GM21526 (cell line): Measurements from ENCODE around the gene GDF15.
"Not testable (repeated sequence)": the region's sequence is repeated elsewhere in the genome, so short reads cannot be mapped to it uniquely, and the experiment has no call there.

Experiments used
- ATAC-seq: cut with Tn5 transposase; IDR thresholded peaks from one replicate; pipeline ENCODE4 v1.9.1; 2021; ENCODE audit warnings: moderate library complexity; ENCODE audit not compliant: unreplicated experiment, low FRiP score

GDF15 gene, protein sequence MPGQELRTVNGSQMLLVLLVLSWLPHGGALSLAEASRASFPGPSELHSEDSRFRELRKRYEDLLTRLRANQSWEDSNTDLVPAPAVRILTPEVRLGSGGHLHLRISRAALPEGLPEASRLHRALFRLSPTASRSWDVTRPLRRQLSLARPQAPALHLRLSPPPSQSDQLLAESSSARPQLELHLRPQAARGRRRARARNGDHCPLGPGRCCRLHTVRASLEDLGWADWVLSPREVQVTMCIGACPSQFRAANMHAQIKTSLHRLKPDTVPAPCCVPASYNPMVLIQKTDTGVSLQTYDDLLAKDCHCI

DNA sequence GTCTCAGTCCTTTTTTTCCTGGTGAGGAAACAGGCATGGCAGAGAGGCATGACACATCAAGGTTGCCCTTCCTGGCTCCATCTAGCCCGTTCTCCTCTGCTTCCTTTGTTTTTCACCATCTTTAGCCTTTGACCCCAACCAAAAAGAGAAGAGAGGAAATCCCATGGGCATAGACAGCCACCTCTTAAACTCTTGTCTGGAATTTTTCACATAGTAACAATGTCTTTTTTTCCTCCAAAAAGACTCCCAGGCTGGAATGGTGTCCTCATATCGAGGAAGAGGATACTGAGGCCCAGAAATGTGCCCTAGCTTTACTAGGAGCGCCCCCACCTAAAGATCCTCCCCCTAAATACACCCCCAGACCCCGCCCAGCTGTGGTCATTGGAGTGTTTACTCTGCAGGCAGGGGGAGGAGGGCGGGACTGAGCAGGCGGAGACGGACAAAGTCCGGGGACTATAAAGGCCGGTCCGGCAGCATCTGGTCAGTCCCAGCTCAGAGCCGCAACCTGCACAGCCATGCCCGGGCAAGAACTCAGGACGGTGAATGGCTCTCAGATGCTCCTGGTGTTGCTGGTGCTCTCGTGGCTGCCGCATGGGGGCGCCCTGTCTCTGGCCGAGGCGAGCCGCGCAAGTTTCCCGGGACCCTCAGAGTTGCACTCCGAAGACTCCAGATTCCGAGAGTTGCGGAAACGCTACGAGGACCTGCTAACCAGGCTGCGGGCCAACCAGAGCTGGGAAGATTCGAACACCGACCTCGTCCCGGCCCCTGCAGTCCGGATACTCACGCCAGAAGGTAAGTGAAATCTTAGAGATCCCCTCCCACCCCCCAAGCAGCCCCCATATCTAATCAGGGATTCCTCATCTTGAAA is at the start of gene GDF15:
TSS of gene GDF15 (plus strand) at position 484 of the 868 bp plus-strand sequence. CDS start at position 516, 32 bp downstream.
- ATAC-seq, result no peak

DNA sequence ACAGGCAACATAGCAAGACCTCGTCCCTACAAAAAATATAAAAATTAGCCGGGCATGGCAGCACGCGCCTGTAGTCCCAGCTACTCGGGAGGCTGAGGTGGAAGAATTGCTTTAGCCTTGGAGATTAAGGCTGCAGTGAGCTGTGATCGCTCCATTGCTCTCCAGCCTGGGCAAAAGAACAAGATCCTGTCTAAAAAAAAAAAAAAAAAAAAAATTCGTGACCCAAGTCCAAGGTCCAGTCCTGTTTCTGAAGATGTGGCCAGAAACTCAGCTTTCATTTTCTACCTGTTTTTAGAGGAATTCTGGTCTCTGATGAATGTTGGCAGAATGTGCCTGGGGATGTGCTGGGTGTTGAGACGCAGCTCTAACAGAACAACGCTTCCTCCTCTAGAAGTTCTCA is 47.4 kb upstream of the GDF15 start:
- no peak for ATAC-seq

DNA sequence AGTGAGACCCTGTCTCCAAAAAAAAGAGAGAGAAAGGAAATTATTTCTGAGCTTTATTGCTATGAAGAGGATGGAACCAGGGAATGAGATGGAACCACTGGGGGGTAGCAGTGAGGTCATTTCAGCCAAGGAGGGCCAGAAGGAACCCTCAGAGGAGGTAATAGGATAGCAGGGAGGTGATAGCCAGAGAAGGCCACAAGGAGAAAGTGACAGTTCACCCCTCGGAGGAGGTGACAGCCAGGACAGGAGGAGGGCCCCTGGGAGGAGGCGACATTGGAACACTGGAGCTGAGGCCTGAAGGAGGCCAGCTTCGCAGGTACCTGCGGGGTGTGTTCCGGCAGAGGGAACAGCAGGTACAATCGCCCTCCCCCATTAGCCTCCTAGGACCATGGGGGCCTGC is 46.2 kb upstream of the GDF15 start:
- ATAC-seq, result no peak

DNA sequence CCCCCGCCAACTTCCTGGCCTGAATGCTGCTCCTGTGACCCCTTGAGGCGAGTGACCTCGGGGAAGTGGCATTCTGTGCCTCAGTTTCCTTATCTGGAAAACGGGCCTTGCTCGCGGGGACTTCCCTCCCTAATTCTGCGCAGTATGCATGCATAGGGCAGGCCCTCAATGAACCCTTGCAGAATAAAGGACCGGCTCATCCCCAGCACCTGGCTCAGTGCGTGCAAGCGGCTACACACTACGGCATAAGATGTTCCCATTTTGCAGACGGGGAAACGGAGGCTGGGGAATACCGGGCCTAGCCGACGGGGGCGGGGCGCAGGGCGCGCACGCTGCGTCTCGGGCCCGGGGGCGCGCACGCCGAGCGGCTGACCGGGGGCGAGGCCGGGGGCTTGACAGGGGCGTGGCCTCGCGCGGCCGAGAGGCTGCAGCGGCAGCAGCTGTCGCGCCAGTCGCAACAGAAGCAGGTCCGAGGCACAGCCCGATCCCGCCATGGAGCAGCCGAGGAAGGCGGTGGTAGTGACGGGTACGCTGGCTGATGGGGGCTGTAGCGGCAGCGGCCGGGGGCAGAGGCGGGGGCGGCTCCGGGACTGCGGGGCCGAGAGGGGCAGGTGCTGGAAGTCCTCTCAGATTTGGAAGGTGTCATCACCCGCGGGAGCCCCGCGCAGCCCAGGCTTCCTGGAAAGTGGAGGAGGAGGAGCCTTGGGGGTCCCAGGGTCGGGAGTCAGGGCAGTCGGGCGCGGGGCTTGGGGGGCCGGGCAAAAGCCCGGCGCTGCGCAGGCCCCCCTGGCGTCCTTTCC is 45.6 kb upstream of the GDF15 start, which contains the start of gene PGPEP1:
TSS of gene PGPEP1 (plus strand) at position 409 of the 800 bp plus-strand sequence. CDS start at position 493, 84 bp downstream.
- no peak for ATAC-seq

DNA sequence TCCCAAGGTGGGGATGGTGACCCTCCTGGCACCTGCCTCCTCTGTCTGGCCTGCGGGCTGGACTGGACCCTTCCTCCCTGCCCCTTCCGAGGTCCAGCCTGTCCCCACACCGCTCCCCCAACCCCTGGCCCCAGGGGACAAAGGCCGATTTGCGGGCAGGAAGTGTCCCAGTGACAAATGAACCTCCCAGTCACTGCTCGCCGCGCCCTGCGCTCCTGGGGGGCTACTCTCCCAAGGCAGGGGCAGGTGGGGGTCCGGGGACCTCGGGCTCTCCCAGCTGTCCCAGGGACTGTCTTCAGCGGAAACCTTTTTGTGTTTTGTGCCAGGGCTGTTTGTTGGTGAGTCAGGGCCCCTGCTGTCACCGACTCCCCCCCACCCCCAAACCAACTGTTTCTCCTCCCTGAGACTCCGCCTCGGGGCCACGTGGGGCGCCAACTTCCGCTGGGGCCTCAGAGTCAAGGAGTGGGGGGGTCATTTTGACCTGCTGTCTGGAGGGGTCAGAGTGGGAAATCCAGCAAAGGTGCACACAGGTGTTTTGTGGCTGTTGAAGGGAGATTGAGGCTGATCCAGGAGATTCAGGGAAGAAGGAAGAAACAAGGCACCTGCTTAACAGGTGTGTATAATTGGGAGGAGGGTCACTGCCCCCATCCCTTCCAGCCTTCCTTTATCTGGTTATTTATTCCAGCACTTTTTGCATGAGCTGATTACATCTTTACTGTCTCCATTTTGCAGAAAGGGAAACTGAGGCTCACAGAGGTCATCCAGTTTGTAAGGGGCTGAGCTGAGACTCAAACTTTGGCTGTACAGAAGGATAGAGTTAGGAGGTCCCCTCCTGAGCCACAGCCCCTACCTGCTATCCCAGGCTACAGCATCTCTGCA is 44.7 kb upstream of the GDF15 start:
- ATAC-seq, result no peak

DNA sequence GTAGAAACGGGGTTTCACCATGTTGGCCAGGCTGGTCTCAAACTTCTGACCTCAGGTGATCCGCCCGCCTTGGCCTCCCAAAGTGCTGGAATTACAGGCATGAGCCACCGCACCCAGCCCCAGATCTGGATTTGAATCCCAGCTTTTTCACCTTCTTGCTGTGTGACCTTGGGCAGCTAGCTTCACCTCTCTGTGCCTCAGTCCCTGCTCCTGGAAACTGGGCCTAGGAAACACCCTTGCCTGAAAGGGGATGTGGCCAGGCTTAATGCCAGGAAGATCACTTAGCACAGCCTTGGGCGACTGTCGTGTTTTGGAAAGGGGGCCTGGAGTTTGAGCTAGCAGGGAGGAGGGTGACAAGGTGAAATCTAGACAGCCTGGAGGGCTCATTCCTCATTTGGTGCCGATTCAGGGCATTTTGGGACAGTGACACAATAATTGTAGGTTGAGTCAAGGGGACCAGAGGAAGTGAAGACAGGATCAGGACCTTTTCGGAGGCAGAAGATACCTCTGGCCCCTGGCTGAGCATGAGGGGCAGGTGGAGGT is 43.8 kb upstream of the GDF15 start:
- no peak for ATAC-seq

DNA sequence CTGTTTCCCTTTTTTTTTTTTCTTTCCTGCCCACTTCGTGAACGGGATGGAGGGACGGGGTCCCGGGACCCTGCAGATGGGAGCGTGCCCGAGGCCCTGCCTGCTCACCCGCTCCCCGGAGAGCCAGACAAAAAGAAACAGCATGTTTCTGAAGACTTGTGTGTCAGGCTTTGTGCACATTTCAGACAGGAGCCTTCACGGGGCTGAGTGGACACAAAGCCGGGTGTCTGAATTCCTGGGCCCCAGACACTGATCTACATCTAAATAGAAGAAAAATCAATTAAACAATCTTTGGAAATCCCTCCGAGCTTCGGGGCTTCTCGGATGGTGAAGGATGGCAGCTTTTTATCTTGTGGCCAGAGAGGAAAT is 41.4 kb upstream of the GDF15 start:
- no peak for ATAC-seq

DNA sequence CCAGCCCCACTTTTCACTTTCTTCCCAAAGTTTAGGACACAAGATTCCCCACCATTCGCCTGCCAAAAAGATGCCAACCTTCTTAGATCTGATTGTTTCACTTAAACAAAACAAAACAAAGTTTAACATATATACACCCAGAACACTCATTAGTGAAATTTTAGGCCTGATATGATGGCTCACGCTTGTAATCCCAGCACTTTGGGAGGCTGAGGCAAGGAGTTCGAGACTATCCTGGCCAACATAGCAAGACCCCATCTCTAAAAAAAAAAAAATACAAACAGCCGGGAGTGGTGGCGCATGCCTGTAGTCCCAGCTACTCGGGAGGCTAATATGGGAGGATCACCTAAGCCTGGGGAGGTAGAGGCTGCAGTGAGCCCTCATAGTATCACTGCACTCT is 40.7 kb upstream of the GDF15 start:
- ATAC-seq, result no peak

DNA sequence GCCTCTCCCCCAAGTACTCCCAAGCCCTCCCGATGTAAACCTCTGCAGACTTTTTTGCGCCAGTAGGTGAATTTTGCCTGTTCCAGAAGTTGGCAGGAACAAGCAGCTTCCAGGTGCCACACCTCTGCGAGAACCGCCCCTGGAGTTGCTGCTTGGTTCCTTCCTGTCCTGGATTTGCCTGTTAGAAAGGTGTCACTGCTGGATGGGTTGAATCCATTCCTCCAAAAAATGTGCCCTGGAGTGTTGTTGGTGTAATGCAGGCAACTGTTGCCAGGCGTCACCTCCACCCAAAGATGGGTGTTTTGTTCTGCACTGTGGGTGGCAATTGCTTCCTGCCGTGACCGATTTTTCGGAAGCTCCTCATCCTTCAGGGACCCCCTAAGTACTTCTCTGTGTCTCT is 39.9 kb upstream of the GDF15 start:
- ATAC-seq, result no peak

DNA sequence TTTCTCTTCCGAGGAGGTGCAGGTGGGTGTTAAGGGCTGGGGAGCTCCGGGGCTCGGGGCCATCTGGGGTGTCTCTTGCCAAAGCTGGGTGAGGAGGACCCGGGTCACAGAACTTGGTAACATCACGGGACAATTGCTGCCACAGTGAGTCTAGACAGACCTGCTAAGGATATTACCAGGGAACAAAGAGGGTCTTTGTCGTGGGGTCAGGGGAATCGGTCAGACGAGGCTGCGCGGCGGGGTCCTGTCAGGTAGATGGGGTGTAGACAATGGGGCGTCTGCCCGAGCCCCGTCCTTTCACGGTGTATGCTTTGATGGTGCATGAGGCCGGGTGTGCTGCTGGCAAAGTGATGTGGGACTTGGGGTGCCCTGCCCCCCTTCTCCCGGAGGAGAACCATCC is 37.8 kb upstream of the GDF15 start:
- no peak for ATAC-seq

DNA sequence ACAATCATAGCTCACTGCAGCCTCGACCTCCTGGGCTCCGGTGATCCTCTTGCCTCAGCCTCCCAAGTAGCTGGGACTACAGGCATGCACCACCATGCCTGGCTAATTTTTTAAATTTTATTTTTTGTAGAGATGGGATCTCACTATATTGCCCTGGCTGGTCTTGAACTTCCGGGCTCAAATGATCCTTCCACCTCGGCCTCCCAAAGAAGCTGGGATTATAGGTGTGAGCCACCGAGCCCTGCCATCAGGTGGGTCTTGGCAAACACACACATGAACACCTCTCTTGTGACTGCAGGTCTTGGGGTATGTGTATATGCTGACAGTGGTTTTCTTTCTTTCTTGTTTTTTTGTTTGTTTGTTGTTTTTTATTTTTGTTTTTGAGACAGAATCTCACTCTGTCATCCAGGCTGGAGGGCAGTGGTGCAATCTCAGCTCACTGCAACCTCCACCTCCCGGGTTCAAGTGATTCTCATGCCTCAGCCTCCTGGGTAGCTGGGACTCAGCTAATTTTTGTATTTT is 37.1 kb upstream of the GDF15 start:
- ATAC-seq, result not testable (repeated sequence)

DNA sequence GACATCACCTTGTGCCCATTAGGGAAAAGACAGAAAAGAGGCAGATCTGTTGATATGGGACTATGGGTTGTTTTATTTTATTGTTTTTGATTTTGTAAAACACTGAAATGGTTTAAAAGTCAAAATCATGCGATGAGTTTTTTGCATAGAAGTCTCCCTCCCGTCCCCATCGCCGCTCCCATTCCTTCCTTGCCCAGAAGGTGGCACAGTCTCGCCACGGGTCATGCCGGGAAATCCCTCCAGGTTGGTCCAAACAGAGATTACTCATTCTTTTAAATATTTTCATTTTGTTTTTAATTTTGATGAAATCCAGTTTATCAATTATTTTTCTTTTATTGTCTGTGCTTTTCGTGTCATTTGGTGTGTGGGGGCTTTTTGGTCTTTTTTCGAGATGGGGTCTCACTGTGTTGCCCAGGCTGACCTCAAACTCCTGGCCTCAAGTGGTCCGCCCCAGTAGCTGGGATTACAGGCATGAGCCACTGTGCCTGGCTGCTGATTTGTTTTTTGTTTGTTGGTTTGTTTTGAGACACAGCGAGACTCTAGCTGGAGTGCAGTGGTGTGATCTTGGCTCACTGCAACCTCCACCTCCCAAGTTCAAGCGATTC is 36.3 kb upstream of the GDF15 start:
- ATAC-seq, result no peak

DNA sequence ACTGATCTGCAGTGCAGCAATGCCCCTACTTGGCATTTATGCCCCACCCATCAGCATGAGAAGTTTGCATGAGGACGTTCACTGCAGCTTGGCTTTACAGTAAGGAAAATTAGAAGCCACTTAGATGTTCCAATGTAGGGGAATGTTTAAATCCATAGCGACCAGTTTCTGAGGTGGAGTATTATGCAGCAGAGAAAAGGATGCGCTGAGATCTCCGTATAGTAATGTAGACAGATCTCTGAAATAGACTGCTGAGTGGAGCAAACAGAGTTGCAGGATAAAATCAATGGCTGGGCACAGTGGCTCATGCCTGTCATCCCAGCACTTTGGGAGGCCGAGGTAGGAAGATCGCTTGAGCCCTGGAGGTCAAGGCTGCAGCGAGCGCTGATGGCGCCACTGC is 35.5 kb upstream of the GDF15 start:
- no peak for ATAC-seq

DNA sequence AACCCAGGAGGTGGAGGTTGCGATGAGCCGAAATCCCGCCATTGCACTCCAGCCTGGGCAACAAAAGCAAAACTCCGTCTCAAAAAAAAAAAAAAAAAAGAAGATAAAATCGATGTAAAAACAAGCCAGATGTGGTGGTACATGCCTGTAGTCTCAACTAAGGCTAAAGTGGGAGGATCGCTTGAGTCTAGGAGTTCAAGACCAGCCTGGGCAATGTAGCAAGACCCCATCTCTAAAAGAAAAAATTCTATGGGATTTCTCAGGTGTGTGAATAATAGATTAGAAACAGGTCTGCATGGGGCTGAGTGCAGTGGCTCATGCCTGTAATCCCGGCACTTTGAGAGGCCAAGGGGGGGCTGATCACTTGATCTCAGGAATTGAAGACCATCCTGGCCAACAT is 34.4 kb upstream of the GDF15 start:
- no peak for ATAC-seq

DNA sequence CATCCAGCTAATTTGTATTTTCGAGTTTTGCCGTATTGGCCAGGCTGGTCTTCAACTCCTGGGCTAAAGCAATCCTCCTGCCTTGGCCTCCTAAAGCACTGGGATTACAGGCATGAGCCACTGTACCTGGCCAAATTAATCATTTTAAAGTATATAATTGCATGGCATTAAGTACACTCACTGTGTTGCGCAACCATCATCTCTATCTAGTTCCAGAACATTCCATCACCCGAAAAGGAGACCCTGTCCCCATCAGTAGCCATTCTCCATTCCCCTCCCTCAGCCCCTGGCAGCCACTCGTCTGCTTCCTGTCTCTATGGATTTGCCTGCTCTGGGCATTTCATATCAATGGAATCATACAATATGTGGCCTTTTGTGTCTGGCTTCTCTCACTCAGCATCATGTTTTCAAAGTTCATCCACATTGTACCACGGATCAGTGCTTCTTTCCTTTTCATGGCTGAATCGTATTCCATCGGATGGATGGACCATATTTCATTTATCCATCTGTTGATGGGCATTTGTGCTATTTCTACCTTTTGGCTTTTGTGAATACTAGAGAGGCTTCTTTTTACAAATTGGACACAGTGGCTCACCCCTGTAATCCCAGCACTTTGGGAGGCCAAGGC is 32.5 kb upstream of the GDF15 start:
- no peak for ATAC-seq

DNA sequence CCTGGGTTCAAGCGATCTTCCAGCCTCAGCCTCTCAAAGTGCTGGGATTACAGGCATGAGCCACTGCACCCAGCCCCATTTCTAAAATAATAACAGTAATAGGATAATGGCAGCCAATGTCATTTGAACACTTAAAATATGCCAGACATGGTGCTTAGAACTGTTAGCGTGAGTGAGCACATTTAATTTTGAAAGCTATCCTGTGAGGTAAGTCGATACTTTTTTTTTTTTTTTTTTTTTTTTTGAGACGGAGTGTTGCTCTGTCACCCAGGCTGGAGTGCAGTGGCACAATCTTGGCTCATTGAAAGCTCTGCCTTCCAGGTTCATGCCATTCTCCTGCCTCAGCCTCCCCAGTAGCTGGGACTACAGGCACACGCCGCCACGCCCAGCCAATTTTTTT is 31.2 kb upstream of the GDF15 start:
- ATAC-seq, result not testable (repeated sequence)

DNA sequence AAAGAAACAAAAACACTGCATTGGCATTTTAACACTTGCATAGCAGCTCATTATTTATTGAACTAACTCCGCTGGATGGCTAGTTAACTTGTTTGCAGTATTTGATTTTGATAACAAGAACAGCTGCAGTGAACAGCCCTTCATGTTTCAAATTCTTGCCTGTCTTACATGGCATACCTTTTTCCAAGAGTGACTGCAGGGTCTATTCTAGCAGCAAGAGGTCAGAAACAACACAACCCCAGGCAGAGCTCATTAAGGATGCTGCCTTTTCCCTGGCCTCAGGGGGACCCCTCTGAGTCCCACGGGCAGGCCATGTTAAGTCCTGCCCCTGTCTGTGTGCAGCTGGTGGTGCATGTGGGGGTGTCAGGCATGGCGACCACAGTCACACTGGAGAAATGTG is 28.9 kb upstream of the GDF15 start:
- no peak for ATAC-seq

DNA sequence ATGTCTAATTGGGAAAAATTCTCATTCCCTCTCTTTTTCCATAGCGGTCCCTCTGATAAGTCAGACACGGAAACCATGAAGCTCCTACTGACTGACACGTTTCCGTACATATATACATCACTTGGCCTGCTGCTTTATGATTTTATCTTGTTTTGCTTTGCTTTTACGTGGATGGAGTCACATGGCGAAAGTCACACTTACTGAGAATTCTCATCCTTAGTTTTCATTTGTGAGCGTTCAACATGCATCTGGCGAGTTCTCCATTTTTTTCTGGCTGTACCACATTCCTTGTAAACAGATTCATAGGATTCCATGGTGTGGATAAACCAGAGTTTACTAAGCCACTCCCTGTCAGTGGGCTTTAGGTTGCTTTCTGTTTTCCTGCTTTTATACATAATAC is 24.3 kb upstream of the GDF15 start:
- ATAC-seq, result no peak
